ENCODE data around the gene SHROOM1.

DNA sequence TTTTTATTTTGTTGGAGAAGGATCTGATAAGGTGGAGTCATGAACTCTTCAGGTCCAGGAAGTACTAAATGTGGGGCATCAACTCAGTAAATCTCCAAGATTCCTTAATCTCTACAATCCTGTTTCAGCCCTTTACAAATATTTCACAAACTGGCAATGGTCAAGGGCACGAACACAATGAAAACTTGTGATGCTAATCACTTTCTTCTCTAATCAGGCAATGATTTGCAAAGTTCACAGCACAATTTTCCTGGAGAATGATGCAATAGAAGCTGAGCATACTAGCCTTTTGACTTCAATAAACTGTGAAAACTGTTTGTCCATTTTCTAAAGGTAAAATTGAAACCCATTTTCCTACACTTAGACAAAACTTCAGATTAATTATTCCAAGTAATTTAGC lies 18.9 kb upstream of the SHROOM1 start:
- TF ChIP-seq, protein P1, sequence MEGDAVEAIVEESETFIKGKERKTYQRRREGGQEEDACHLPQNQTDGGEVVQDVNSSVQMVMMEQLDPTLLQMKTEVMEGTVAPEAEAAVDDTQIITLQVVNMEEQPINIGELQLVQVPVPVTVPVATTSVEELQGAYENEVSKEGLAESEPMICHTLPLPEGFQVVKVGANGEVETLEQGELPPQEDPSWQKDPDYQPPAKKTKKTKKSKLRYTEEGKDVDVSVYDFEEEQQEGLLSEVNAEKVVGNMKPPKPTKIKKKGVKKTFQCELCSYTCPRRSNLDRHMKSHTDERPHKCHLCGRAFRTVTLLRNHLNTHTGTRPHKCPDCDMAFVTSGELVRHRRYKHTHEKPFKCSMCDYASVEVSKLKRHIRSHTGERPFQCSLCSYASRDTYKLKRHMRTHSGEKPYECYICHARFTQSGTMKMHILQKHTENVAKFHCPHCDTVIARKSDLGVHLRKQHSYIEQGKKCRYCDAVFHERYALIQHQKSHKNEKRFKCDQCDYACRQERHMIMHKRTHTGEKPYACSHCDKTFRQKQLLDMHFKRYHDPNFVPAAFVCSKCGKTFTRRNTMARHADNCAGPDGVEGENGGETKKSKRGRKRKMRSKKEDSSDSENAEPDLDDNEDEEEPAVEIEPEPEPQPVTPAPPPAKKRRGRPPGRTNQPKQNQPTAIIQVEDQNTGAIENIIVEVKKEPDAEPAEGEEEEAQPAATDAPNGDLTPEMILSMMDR (IDR thresholded peaks at IDR 0.05; ENCODE audit: low read depth, low read length), result no peak
- TF ChIP-seq POLR2A (IDR thresholded peaks at IDR 0.05; ENCODE audit: extremely low read depth, insufficient read length), result no peak
